Astrocyte of the spinal cord (primary cell): ENCODE results near the gene HTR1D.
"Not testable (repeated sequence)": the region's sequence is repeated elsewhere in the genome, so short reads cannot be mapped to it uniquely, and the experiment has no call there.

Experiments used
- DNase-seq: peaks from one replicate; pipeline ENCODE4 v3.0.0; 2011; ENCODE audit warnings: low read depth, low spot score
- H3K4me3 ChIP-seq: 2 replicates; pipeline ENCODE4 v1.5.1; 2011; ENCODE audit warnings: low read depth, mild to moderate bottlenecking, low read length, moderate library complexity
- CTCF ChIP-seq: IDR thresholded peaks from 2 replicates; pipeline ENCODE4 v1.5.1; 2012; ENCODE audit warnings: low read depth, mild to moderate bottlenecking, low read length, inconsistent platforms
- in situ Hi-C: cut with HindIII; loops from 2 replicates; pipeline ENCODE4 v1.10.0; 2017; ENCODE audit warnings: low sequenced_read_pairs

Gene HTR1D

GRCh38 chr1:23210351-23210785, 6.9 kb downstream of the HTR1D start:
- H3K4me3 ChIP-seq: no peak overlapping the region
- no peak for DNase-seq
- in situ Hi-C loops: no loop called here
- peak; percentile 16 for TF ChIP-seq CTCF

GRCh38 chr1:23209770-23210169, 7.5 kb downstream of the HTR1D start:
- TF ChIP-seq CTCF: no peak
- H3K4me3 ChIP-seq: no peak overlapping the region
- no peak for DNase-seq
- in situ Hi-C loops: no loop called here

- no peak overlapping the region for H3K4me3 ChIP-seq
- no peak for DNase-seq
- in situ Hi-C loops: no loop called here
- no peak for TF ChIP-seq CTCF
These were observed 8.8 kb downstream of the HTR1D start for GRCh38 chr1:23208527-23208926.

GRCh38 chr1:23207733-23208132, 9.6 kb downstream of the HTR1D start:
- in situ Hi-C loops, H3K4me3 ChIP-seq, DNase-seq: not testable (repeated sequence)

GRCh38 chr1:23202263-23202749, 15.0 kb downstream of the HTR1D start:
- no peak for TF ChIP-seq CTCF
- peak; percentile 72 for DNase-seq
- in situ Hi-C loops: no loop called here
- H3K4me3 ChIP-seq: no peak overlapping the region

GRCh38 chr1:23200883-23201282, 16.4 kb downstream of the HTR1D start:
- no peak for DNase-seq
- no peak for TF ChIP-seq CTCF
- H3K4me3 ChIP-seq: no peak overlapping the region
- in situ Hi-C loops: no loop called here

GRCh38 chr1:23198373-23198772, 18.9 kb downstream of the HTR1D start:
- TF ChIP-seq CTCF: no peak
- H3K4me3 ChIP-seq: no peak overlapping the region
- in situ Hi-C loops: no loop called here
- DNase-seq: peak; percentile 92
